Endodermal cell (in vitro differentiated cells): ENCODE data around the gene REC114. TPM values are rescaled to one million over a fixed set of nuclear protein-coding genes. Genes with fewer than 3 reads are reported as not detected.

Experiments used
- DNase-seq: peaks from one replicate; pipeline ENCODE4 v3.0.0-alpha.2; 2017
- H3K27ac ChIP-seq: 2 replicates; pipeline ENCODE4 v1.5.1; 2013; ENCODE audit warnings: mild to moderate bottlenecking, low read depth, low read length, moderate library complexity
- H3K27me3 ChIP-seq: 2 replicates; pipeline ENCODE4 v1.6.1; 2013; ENCODE audit warnings: mild to moderate bottlenecking, low read length, moderate library complexity; ENCODE audit not compliant: insufficient read depth, control insufficient read depth, poor library complexity, severe bottlenecking
- H3K36me3 ChIP-seq: 2 replicates; pipeline ENCODE4 v1.7.0; 2013; ENCODE audit warnings: mild to moderate bottlenecking, low read length, moderate library complexity; ENCODE audit not compliant: control insufficient read depth, insufficient read depth
- H3K4me1 ChIP-seq: one replicate; pipeline ENCODE4 v1.7.0; 2013; ENCODE audit warnings: low read length; ENCODE audit not compliant: control insufficient read depth, insufficient read depth
- H3K4me3 ChIP-seq: 2 replicates; pipeline ENCODE4 v1.5.1; 2013; ENCODE audit warnings: mild to moderate bottlenecking, low read length, moderate library complexity
- H3K9ac ChIP-seq: 2 replicates; pipeline ENCODE4 v1.6.1; 2013; ENCODE audit warnings: mild to moderate bottlenecking, low read length, moderate library complexity; ENCODE audit not compliant: poor library complexity, severe bottlenecking; ENCODE audit errors: extremely low read depth
- H3K9me3 ChIP-seq: 2 replicates; pipeline ENCODE4 v1.6.1; 2013; ENCODE audit warnings: mild to moderate bottlenecking, low read length, moderate library complexity; ENCODE audit not compliant: control insufficient read depth
- H3K27ac Mint-ChIP-seq: 2 replicates; pipeline ENCODE4 v1.8.0; 2020; ENCODE audit warnings: mixed read lengths
- H3K27me3 Mint-ChIP-seq: 2 replicates; pipeline ENCODE4 v1.8.0; 2021; ENCODE audit warnings: mild to moderate bottlenecking, mixed read lengths; ENCODE audit not compliant: insufficient read depth
- H3K36me3 Mint-ChIP-seq: 2 replicates; pipeline ENCODE4 v1.8.0; 2020; ENCODE audit warnings: low read depth, mixed read lengths
- H3K4me1 Mint-ChIP-seq: 2 replicates; pipeline ENCODE4 v1.8.0; 2020; ENCODE audit warnings: mixed read lengths
- H3K4me3 Mint-ChIP-seq: 2 replicates; pipeline ENCODE4 v1.8.0; 2020; ENCODE audit warnings: mild to moderate bottlenecking, moderate library complexity, mixed read lengths
- H3K9me3 Mint-ChIP-seq: 2 replicates; pipeline ENCODE4 v1.8.0; 2020; ENCODE audit warnings: mild to moderate bottlenecking, mixed read lengths
- CTCF ChIP-seq: fragments of 200-600 bp; sonication (generic); conservative IDR thresholded peaks from 2 replicates; pipeline ENCODE4 v1.5.0; 2021; ENCODE audit warnings: antibody characterized with exemption, mild to moderate bottlenecking
- WGBS, 2 experiments: methylation state at CpG; one replicate each; pipeline versions ENCODE4 v1.1.5 to v1.1.7; 2013; ENCODE audit warnings: missing lambda C conversion rate in 2 of 2, mixed read lengths in 1 of 2; ENCODE audit not compliant: insufficient coverage in 1 of 2, insufficient read length in 1 of 2; 5-methylcytosine and 5-hydroxymethylcytosine counted together
- total RNA-seq, 2 donors: library from RNA; stranded (reverse); fragmentation: NEBNext Ultra II Directional in 1 of 2; extraction: Animal tissue kit (Norgen Biotek cat#: 25700) in 1 of 2; gene quantifications; 2 replicates in 1 of 2; 3 replicates in 1 of 2; pipeline ENCODE4 v1.2.1, GENCODE V29; 2021

REC114 gene
- total RNA-seq, 2 donors from 2014 or later = not detected

GRCh38 chr15:73522011-73522410 is 79.0 kb downstream of the REC114 start:
- no peaks in the 10 kb centered on the region for H3K27me3 ChIP-seq
- Mint-ChIP-seq H3K9me3 (no peaks in the 10 kb centered on the region), H3K4me3 (no peak overlapping the region), H3K4me1 (peaks cover 17% of the 10 kb centered on the region), H3K36me3 (no peaks in the 10 kb centered on the region), H3K27ac (no peak overlapping the region), H3K27me3 (no peaks in the 10 kb centered on the region)
- WGBS, 2 experiments = no CpG with 5 or more reads among the region's 1 CpG
- H3K27ac ChIP-seq = no peak overlapping the region
- H3K4me1 ChIP-seq = peaks cover 4% of the 10 kb centered on the region
- H3K9me3 ChIP-seq = no peaks in the 10 kb centered on the region
- TF ChIP-seq CTCF = no peak
- no peak overlapping the region for H3K4me3 ChIP-seq
- no peak overlapping the region for H3K9ac ChIP-seq
- no peaks in the 10 kb centered on the region for H3K36me3 ChIP-seq
- DNase-seq = no peak

GRCh38 chr15:73524919-73525318 is 82.0 kb downstream of the REC114 start:
- Mint-ChIP-seq H3K4me3 (no peak overlapping the region), H3K27ac (no peak overlapping the region)

GRCh38 chr15:73527598-73527997 is 84.6 kb downstream of the REC114 start:
- TF ChIP-seq CTCF = no peak
- H3K9me3 ChIP-seq = no peaks in the 10 kb centered on the region
- Mint-ChIP-seq H3K4me3 (no peak overlapping the region), H3K4me1 (no peaks in the 10 kb centered on the region), H3K27ac (no peak overlapping the region), H3K36me3 (no peaks in the 10 kb centered on the region), H3K27me3 (no peaks in the 10 kb centered on the region), H3K9me3 (peaks cover 5% of the 10 kb centered on the region)
- H3K4me1 ChIP-seq = no peaks in the 10 kb centered on the region
- no peak overlapping the region for H3K27ac ChIP-seq
- no peak overlapping the region for H3K4me3 ChIP-seq
- no peaks in the 10 kb centered on the region for H3K36me3 ChIP-seq
- DNase-seq = no peak
- H3K9ac ChIP-seq = no peak overlapping the region
- H3K27me3 ChIP-seq = no peaks in the 10 kb centered on the region
- WGBS, 2 experiments = 86 to 92% methylated on average over 2 of the region's 2 CpGs

More at GRCh38 chr15:73524919-73525318, 82.0 kb downstream of the REC114 start:
- no peak for DNase-seq
- H3K9me3 ChIP-seq = no peaks in the 10 kb centered on the region
- 96 to 100% methylated on average over 1 of the region's 1 CpG for WGBS, 2 experiments
- H3K27me3 ChIP-seq = no peaks in the 10 kb centered on the region
- H3K27me3 Mint-ChIP-seq = no peaks in the 10 kb centered on the region
- no peaks in the 10 kb centered on the region for H3K4me1 ChIP-seq
- no peaks in the 10 kb centered on the region for H3K4me1 Mint-ChIP-seq
- H3K27ac ChIP-seq = no peak overlapping the region
- no peak for TF ChIP-seq CTCF
- H3K36me3 Mint-ChIP-seq = no peaks in the 10 kb centered on the region
- H3K36me3 ChIP-seq = no peaks in the 10 kb centered on the region
- H3K9ac ChIP-seq = no peak overlapping the region
- no peaks in the 10 kb centered on the region for H3K9me3 Mint-ChIP-seq
- H3K4me3 ChIP-seq = no peak overlapping the region
